GM19395 (cell line): Measurements from ENCODE around the gene PDE2A.

ENCODE experiments used
- ATAC-seq: cut with Tn5 transposase; IDR thresholded peaks from one replicate; pipeline ENCODE4 v1.9.1; 2021; ENCODE audit warnings: mild to moderate bottlenecking, moderate library complexity; ENCODE audit not compliant: unreplicated experiment

The PDE2A gene

GRCh38 chr11:72617080-72617762, 57.0 kb downstream of the PDE2A start:
- ATAC-seq = no peak

GRCh38 chr11:72616655-72617054, 57.6 kb downstream of the PDE2A start:
- ATAC-seq = no peak

- ATAC-seq = no peak
Measured at GRCh38 chr11:72615329-72615728, 58.9 kb downstream of the PDE2A start.

GRCh38 chr11:72614381-72614780, 59.8 kb downstream of the PDE2A start:
- no peak for ATAC-seq

GRCh38 chr11:72613977-72614376, 60.2 kb downstream of the PDE2A start:
- ATAC-seq = peak; percentile 81

GRCh38 chr11:72613450-72613849, 60.8 kb downstream of the PDE2A start:
- no peak for ATAC-seq

- ATAC-seq = no peak
Measured at GRCh38 chr11:72609476-72609875, 64.7 kb downstream of the PDE2A start.

- ATAC-seq = no peak
Measured at GRCh38 chr11:72609045-72609444, 65.2 kb downstream of the PDE2A start.

- ATAC-seq = no peak
Measured at GRCh38 chr11:72607496-72607895, 66.7 kb downstream of the PDE2A start.

GRCh38 chr11:72606748-72607468, 67.3 kb downstream of the PDE2A start:
- no peak for ATAC-seq

- ATAC-seq = no peak
Measured at GRCh38 chr11:72605973-72606747, 68.1 kb downstream of the PDE2A start.

- no peak for ATAC-seq
Measured at GRCh38 chr11:72604256-72604655, 70.0 kb downstream of the PDE2A start.

GRCh38 chr11:72602250-72602904, 71.8 kb downstream of the PDE2A start:
- ATAC-seq = no peak

GRCh38 chr11:72600557-72600956, 73.7 kb downstream of the PDE2A start:
- no peak for ATAC-seq

- no peak for ATAC-seq
Measured at GRCh38 chr11:72599325-72600117, 74.7 kb downstream of the PDE2A start.

GRCh38 chr11:72598906-72599305, 75.3 kb downstream of the PDE2A start:
- no peak for ATAC-seq

- no peak for ATAC-seq
Measured at GRCh38 chr11:72598466-72598865, 75.8 kb downstream of the PDE2A start.

- ATAC-seq = no peak
Measured at GRCh38 chr11:72597721-72598120, 76.5 kb downstream of the PDE2A start.

GRCh38 chr11:72595292-72595684, 78.9 kb downstream of the PDE2A start:
- no peak for ATAC-seq

GRCh38 chr11:72594493-72595291, 79.5 kb downstream of the PDE2A start:
- no peak for ATAC-seq
